HG02759 (cell line): ENCODE measurements around the gene TMEM74B.
"Not testable (repeated sequence)": the region's sequence is repeated elsewhere in the genome, so short reads cannot be mapped to it uniquely, and the experiment has no call there.

Source experiments
- ATAC-seq: cut with Tn5 transposase; IDR thresholded peaks from one replicate; pipeline ENCODE4 v1.9.1; 2021; ENCODE audit warnings: mild to moderate bottlenecking, moderate library complexity; ENCODE audit not compliant: unreplicated experiment

The TMEM74B gene

DNA sequence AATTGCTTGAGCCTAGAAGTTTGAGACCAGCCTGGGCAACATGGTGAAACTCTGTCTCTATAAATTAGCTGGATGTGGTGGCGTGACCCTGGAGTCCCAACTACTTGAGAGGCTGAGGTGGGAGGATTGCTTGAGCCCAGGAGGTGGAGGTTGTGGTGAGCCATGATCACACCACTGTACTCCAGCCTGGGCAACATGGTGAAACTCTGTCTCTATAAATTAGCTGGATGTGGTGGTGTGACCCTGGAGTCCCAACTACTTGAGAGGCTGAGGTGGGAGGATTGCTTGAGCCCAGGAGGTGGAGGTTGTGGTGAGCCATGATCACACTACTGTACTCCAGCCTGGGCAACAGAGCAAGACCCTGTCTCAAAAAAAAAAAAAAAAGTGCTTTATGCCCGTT lies 35.0 kb downstream of the TMEM74B start:
- not testable (repeated sequence) for ATAC-seq

DNA sequence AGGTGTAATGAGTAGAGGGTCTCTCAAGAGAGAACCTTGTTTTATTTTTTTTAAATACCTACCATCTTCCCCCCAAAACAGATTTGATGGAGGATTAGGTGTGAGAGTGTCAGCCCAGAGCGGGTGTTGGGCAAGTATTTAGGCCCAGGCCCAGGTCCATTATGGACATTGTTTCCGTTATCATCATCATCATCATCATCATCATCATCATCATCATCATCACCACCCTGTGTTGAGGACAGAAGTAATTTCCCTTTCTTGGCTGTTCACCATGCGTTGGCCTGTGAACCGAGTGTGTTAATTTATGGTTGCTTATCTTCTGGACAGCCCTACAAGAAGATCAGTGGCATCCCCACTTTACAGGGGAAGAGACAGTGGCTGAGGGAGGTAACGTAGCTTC lies 37.8 kb downstream of the TMEM74B start:
- ATAC-seq, result no peak

DNA sequence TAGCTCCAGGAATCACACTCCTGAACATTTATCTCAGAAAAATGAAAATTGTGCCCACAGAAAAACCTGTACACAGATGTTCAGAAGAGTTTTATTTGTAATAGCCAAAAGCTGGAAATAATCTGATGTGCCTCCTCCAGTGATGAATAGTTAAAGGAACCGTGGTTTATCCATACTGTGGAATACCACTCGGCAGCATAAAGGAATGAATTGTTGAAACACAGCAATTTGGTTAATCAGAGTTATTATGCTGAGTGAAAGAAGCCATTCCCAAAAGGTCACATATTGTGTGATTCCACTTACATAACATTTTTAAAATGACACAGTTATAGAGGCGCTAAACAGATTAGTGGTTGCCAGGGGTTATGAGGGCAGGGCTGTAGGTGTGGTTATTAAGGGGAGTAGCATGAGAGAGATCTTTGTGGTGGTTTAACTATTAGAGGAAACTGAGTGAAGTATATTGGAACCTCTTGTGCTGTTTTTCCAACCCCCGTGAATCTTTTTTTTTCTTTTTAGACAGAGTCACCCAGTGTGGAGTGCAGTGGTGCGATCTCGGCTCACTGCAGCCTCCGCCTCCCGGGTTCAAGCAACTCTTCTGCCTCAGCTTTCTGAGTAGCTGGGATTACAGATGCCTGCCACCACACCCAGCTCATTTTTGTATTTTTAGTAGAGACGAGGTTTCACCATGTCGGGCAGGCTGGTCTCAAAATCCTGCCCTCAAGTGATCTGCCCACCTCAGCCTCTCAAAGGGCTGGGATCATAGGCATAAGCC lies 40.2 kb downstream of the TMEM74B start:
- no peak for ATAC-seq

DNA sequence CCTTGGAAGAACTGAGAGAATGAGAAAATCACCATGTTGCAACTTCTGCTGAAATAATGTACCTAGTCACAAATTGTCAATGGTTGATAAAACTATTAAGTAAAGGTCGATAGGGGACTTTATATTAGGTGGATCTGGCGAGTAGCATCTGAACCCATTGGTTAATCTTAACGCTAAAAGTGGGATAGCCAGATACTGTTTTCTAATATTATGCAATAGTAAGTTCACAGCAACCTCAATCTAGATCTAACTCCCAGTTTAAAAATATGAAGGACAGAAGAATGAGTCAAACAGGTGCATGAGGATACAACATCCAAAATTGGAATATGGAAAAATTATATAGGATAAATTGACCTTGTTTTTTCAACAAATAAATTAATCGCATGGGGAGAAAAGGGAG lies 47.5 kb downstream of the TMEM74B start:
- no peak for ATAC-seq

DNA sequence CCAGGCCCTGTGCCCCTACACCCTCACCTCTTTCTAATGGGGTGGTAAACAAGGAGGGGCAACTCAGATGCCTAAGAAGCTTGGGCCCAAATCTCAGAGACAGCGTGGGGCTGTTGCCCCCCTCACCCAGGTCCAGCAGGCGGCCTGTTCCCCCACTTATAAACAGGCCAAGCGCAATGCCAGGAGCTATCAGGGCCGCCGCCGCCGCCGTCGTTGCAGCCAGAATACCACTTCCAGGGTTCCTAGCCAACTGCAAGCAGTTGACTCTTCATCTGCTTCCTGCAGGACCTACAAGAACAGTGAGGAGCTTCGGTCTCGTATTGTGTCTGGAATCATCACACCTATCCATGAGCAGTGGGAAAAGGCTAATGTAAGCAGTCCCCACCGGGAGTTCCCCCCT lies 49.9 kb downstream of the TMEM74B start:
- no peak for ATAC-seq

DNA sequence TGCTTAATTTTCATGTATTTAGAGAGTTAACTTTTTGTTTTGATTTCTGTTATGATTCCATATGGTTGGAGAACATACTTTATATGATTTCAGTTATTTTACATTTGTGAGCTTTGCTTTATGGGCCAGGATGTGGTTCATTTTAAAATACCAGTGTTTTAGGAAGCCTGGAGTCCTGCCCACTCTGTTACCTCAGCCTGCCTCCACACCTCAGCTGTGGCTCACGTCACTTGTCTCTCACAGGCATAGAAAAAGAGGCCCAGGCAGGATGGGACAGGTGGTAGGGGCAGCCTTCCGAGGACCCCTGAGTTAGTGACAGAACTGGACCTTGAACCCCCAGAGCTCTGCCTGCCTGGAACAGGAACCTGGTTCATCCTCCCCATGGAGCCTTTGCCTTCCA lies 50.4 kb downstream of the TMEM74B start:
- no peak for ATAC-seq

DNA sequence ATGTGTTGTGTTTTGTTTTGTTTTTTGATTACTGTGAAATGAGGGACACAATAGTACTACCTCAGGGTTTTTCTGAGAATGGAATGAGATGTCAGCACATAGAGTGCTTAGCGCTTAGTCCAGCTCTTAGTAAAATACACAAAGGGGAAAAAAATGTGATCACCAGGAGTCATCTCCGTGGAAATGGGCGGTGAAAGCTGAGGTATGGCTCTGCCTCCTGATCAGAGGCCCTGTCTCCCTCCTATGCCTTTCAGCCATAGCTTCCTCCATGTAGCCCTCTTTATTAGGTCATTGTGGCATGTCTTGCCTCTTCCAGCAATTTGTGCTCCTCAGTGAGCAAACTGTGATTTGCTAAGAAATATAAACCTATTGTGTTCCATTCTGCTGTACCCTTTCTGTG lies 53.4 kb downstream of the TMEM74B start:
- ATAC-seq, result no peak

DNA sequence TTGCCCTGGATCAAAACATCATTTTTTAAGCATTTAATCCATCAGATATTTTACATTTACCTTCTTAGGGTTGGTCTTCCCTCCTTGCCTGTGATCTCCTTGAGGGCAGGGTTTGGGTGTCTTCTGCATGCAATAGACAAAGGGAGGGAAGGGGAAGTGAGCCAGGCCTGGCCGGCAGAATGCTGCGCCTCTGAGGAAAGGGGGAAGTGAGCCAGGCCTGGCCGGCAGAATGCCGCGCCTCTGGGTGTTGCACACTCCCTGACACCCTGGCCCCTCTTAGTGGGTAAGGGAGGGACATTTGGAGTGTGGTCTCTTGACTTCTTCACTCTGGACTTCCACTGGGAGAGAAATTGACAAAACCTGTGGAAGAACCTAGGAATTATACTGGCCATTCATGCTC lies 53.9 kb downstream of the TMEM74B start:
- ATAC-seq, result no peak
